ENCODE measurements around the gene MACROD2.

GRCh38 chr20:14064921-14065320, 69.6 kb downstream of the MACROD2 start:
- TF ChIP-seq JUNB (IDR thresholded peaks at IDR 0.05; ENCODE audit: unreplicated experiment) = no peak
- no peak for TF ChIP-seq CTCF (conservative IDR thresholded peaks at IDR 0.05; ENCODE audit: low read depth in 2 of 2)
- TF ChIP-seq EZH2 (IDR thresholded peaks at IDR 0.05; ENCODE audit: low read depth, unreplicated experiment) = no peak
- no peak for TF ChIP-seq EZH2phosphoT487 (IDR thresholded peaks at IDR 0.05; ENCODE audit: unreplicated experiment)
- no peak for TF ChIP-seq POLR2AphosphoS5 (IDR thresholded peaks at IDR 0.05; ENCODE audit: low read depth)
- no peak for TF ChIP-seq CREB1 (CRISPR knock-in tag; IDR thresholded peaks at IDR 0.05; ENCODE audit: low read depth)
- TF ChIP-seq NANOG (IDR thresholded peaks at IDR 0.05; ENCODE audit: borderline replicate concordance) = no peak
- TF ChIP-seq ZNF331 (CRISPR knock-in tag; IDR thresholded peaks at IDR 0.05; ENCODE audit: low read depth) = no peak
- TF ChIP-seq ZNF462 (CRISPR knock-in tag; IDR thresholded peaks at IDR 0.05) = no peak

Measured in GM23338 (cell line).